Mesodermal cell (in vitro differentiated cells): ENCODE measurements around the gene LRRTM4.
A peak's percentile ranks its signal among the peaks of the same experiment; 100 is the strongest.

Source experiments
- H3K27ac ChIP-seq: 2 replicates; pipeline ENCODE4 v1.7.0; 2013; ENCODE audit warnings: mild to moderate bottlenecking, low read depth, low read length, moderate library complexity; ENCODE audit not compliant: severe bottlenecking
- H3K36me3 ChIP-seq: 2 replicates; pipeline ENCODE4 v1.7.1; 2013; ENCODE audit warnings: mild to moderate bottlenecking, low read length, moderate library complexity; ENCODE audit not compliant: control insufficient read depth, insufficient read depth
- H3K4me1 ChIP-seq: one replicate; pipeline ENCODE4 v1.7.1; 2013; ENCODE audit warnings: mild to moderate bottlenecking, low read length; ENCODE audit not compliant: insufficient read depth, control insufficient read depth, poor library complexity, severe bottlenecking
- H3K4me3 ChIP-seq: 2 replicates; pipeline ENCODE4 v1.7.0; 2013; ENCODE audit warnings: low read length, control low read depth, mild to moderate bottlenecking; ENCODE audit not compliant: insufficient read depth, poor library complexity, severe bottlenecking; ENCODE audit errors: extremely low read depth
- H3K9me3 ChIP-seq: 2 replicates; pipeline ENCODE4 v1.7.1; 2013; ENCODE audit warnings: mild to moderate bottlenecking, low read length, moderate library complexity; ENCODE audit not compliant: control insufficient read depth
- WGBS, 2 experiments: methylation state at CpG; one replicate each; pipeline ENCODE4 v1.1.5; 2013; ENCODE audit warnings: missing lambda C conversion rate in 2 of 2; ENCODE audit not compliant: insufficient coverage in 2 of 2; 5-methylcytosine and 5-hydroxymethylcytosine counted together

Gene LRRTM4

GRCh38 chr2:76932550-76932949 lies 589.6 kb downstream of the LRRTM4 start:
- H3K4me3 ChIP-seq: no peak overlapping the region
- H3K4me1 ChIP-seq: no peaks in the 10 kb centered on the region
- no peaks in the 10 kb centered on the region for H3K9me3 ChIP-seq
- no peak overlapping the region for H3K27ac ChIP-seq
- no peaks in the 10 kb centered on the region for H3K36me3 ChIP-seq
- WGBS, 2 experiments: no CpG with 5 or more reads among the region's 2 CpGs

GRCh38 chr2:76930056-76930744 lies 592.0 kb downstream of the LRRTM4 start:
- no peak overlapping the region for H3K27ac ChIP-seq
- no peaks in the 10 kb centered on the region for H3K36me3 ChIP-seq
- no peak overlapping the region for H3K4me3 ChIP-seq
- no peaks in the 10 kb centered on the region for H3K9me3 ChIP-seq
- H3K4me1 ChIP-seq: peaks cover 3% of the 10 kb centered on the region
- 100% methylated on average over 1 to 4 of the region's 8 CpGs for WGBS, 2 experiments

GRCh38 chr2:76928026-76928425 lies 594.1 kb downstream of the LRRTM4 start:
- Histone ChIP-seq H3K4me3 (no peak overlapping the region), H3K4me1 (peaks cover 3% of the 10 kb centered on the region), H3K36me3 (no peaks in the 10 kb centered on the region), H3K9me3 (no peaks in the 10 kb centered on the region), H3K27ac (no peak overlapping the region)

- 83% methylated on average over 1 of the region's 2 CpGs; no CpG with 5 or more reads in 1 of the 2 experiments for WGBS, 2 experiments
Measured at GRCh38 chr2:76921006-76921405, 601.2 kb downstream of the LRRTM4 start.

GRCh38 chr2:76895469-76895868 lies 626.7 kb downstream of the LRRTM4 start:
- 88 to 100% methylated on average over 1 to 2 of the region's 6 CpGs for WGBS, 2 experiments

More at GRCh38 chr2:76921006-76921405, 601.2 kb downstream of the LRRTM4 start:
- Histone ChIP-seq H3K4me1 (no peaks in the 10 kb centered on the region), H3K27ac (no peak overlapping the region), H3K9me3 (no peaks in the 10 kb centered on the region), H3K4me3 (no peak overlapping the region), H3K36me3 (no peaks in the 10 kb centered on the region)

GRCh38 chr2:76870581-76870980 lies 651.6 kb downstream of the LRRTM4 start:
- H3K36me3 ChIP-seq: no peaks in the 10 kb centered on the region
- H3K4me1 ChIP-seq: peaks cover 10% of the 10 kb centered on the region
- H3K27ac ChIP-seq: no peak overlapping the region
- H3K9me3 ChIP-seq: no peaks in the 10 kb centered on the region
- H3K4me3 ChIP-seq: no peak overlapping the region
- no CpG with 5 or more reads among the region's 1 CpG for WGBS, 2 experiments

More at GRCh38 chr2:76895469-76895868, 626.7 kb downstream of the LRRTM4 start:
- H3K4me3 ChIP-seq: no peak overlapping the region
- H3K36me3 ChIP-seq: no peaks in the 10 kb centered on the region
- H3K9me3 ChIP-seq: no peaks in the 10 kb centered on the region
- no peaks in the 10 kb centered on the region for H3K4me1 ChIP-seq
- H3K27ac ChIP-seq: no peak overlapping the region

- peaks cover 10% of the 10 kb centered on the region for H3K4me1 ChIP-seq
- WGBS, 2 experiments: no CpG with 5 or more reads among the region's 1 CpG
- no peaks in the 10 kb centered on the region for H3K9me3 ChIP-seq
- H3K27ac ChIP-seq: no peak overlapping the region
- H3K4me3 ChIP-seq: no peak overlapping the region
- H3K36me3 ChIP-seq: no peaks in the 10 kb centered on the region
Measured at GRCh38 chr2:76870011-76870410, 652.2 kb downstream of the LRRTM4 start.

GRCh38 chr2:76867854-76868253 lies 654.3 kb downstream of the LRRTM4 start:
- Histone ChIP-seq H3K4me1 (peaks cover 10% of the 10 kb centered on the region), H3K9me3 (no peaks in the 10 kb centered on the region), H3K36me3 (no peaks in the 10 kb centered on the region), H3K4me3 (no peak overlapping the region), H3K27ac (peak overlapping the region; percentile 66)
- no CpG with 5 or more reads among the region's 2 CpGs for WGBS, 2 experiments

GRCh38 chr2:76866464-76866863 lies 655.7 kb downstream of the LRRTM4 start:
- Histone ChIP-seq H3K27ac (no peak overlapping the region), H3K4me3 (no peak overlapping the region), H3K9me3 (no peaks in the 10 kb centered on the region), H3K36me3 (no peaks in the 10 kb centered on the region), H3K4me1 (peaks cover 10% of the 10 kb centered on the region)
- WGBS, 2 experiments: 100% methylated on average over 1 of the region's 1 CpG; no CpG with 5 or more reads in 1 of the 2 experiments

GRCh38 chr2:76862901-76863300 lies 659.3 kb downstream of the LRRTM4 start:
- Histone ChIP-seq H3K4me3 (no peak overlapping the region), H3K9me3 (no peaks in the 10 kb centered on the region), H3K4me1 (peaks cover 6% of the 10 kb centered on the region), H3K36me3 (no peaks in the 10 kb centered on the region), H3K27ac (no peak overlapping the region)
- WGBS, 2 experiments: 100% methylated on average over 1 of the region's 3 CpGs

GRCh38 chr2:76861708-76862107 lies 660.5 kb downstream of the LRRTM4 start:
- H3K9me3 ChIP-seq: no peaks in the 10 kb centered on the region
- no peaks in the 10 kb centered on the region for H3K4me1 ChIP-seq
- no peak overlapping the region for H3K27ac ChIP-seq
- no peaks in the 10 kb centered on the region for H3K36me3 ChIP-seq
- WGBS, 2 experiments: 80 to 100% methylated on average over 1 of the region's 3 CpGs
- H3K4me3 ChIP-seq: no peak overlapping the region
